Activated CD4-positive, CD25-positive, alpha-beta regulatory T cell (primary cell): Measurements from ENCODE around the gene RAF1.
A peak's percentile ranks its signal among the peaks of the same experiment; 100 is the strongest.
"Not testable (repeated sequence)": the region's sequence is repeated elsewhere in the genome, so short reads cannot be mapped to it uniquely, and the experiment has no call there.

Source experiments
- DNase-seq, 4 experiments: peaks; one replicate each; lab custom pipeline; 2025; lab: John Stamatoyannopoulos, UW

Gene RAF1

DNA sequence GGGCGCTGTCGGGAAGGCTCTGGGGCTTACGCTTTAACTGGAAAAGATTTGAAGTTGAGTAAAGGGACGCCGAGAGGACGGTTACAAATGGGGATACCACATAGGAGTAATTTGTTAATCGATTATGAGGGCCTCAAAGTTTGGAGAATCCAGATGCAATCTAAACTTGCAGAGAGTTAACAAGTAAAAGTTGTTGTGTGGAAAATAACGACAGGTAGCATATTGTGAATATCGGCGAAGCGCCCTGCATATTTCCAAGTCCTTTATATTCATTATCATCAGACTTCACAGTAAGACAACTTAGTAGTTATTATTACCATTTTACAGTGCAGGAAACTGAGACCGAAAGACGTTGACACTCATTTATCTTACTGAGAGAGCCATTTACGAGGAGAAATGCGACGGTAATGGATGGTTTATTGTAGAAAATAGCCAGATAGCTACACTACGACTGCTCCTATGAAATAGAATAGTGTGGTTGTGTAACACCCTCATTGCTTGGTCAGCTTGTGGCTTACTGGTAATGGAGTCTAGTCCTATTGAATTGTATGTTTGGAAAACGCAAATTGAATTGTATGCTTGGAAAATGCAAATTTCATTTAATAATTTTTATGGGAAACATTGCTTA lies 106.3 kb downstream of the RAF1 start:
- no peak for DNase-seq

- peak; percentile 66 to 79 (median 74) for DNase-seq
Measured at GRCh38 chr3:12556690-12557472, 107.0 kb downstream of the RAF1 start, which contains the start of gene MKRN2. Gene MKRN2 (plus strand): TSS chr3:12557087. CDS start chr3:12557151, 64 bp downstream.

DNA sequence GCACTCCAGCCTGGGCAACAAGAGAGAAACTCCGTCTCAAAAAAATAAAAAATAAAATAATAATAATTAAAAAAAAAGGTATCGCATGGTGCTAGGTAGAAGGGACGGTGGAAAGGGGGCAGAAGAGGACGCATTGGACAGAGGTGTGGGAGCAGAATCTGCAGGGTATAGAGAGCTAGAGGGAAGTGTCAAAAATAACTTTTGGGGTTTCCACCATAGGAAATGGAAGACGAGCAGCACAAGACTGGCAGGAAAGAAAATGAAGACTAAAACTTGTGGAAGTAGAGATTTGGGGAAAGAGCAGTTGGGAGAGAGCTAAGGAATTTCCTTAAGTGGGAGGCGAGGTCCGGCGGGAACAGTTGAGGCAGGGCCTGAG lies 107.6 kb downstream of the RAF1 start:
- DNase-seq, result no peak

- DNase-seq, result no peak
Measured at GRCh38 chr3:12553921-12554391, 110.0 kb downstream of the RAF1 start.

DNA sequence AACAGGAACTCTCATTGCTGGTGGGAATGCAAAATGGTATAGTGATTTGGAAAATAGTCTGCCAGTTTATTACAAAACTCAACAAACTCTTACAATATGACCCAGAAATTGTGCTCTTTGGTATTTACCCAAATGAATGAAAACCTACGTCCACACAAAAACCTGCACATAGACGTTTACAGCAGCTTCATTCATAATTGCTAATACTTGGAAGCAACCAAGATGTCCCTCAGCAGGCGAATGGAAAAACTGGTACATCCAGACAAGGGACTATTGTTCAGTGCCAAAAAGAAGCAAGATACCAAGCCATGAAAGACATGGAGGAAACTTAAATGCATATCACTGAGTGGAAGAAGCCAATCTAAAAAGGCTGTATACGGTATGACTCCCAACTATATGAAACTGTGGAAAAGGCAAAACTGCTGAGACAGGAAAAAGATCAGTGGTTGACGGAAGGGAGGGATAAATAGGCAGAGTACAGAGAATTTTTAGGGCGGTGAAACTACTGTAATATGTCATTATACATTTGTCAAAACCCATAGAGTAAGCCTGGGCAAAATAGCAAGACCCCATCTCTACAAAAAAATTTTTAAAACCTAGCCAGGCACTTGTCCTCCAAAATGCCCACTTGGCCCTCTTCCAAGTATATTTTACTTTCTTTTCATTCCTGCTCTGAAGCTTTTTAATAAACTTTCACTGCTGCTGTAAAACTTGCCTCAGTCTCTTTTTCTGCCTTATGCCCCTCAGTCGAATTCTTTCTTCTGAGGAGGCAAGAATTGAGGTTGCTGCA lies 113.8 kb downstream of the RAF1 start:
- no peak for DNase-seq

DNA sequence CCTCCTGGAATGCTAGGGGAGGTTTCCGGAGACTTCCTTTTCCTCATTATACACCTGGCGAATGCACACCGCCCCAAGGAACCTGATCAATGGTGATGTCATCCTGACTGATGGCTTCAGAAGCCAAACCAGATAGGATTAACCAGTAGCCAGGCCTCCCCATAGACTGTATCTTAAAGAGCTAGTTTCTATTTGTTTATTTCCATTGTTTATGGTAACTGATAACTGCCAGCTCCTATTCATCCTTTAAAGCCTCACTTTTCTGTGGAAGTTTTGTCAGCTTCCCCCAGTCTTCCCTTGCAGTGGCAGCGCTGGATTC lies 118.5 kb downstream of the RAF1 start, which contains the start of gene MKRN2OS:
Gene MKRN2OS, minus strand, starts transcription at position 27 of the 319 bp plus-strand sequence. CDS start 35 bp downstream, outside the sequence.
- DNase-seq, result no peak

- no peak for DNase-seq
Measured at GRCh38 chr3:12544652-12545472, 119.1 kb downstream of the RAF1 start.

DNA sequence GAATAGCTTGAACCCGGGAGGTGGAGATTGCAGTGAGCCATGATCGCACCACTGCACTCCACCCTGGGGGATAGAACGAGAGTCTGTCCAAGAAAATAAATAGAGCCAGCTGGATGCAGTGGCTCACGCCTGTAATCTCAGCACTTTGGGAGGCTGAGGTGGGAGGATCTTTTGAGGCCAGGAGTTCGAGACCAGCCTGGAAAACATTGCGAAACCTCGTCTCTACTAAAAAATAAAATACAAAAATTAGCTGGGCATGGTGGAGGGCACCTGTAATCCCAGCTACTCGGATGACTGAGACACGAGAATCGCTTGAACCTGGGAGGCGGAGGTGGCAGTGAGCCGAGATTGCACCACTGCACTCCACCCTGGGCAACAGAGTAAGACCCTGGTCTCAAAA lies 120.4 kb downstream of the RAF1 start:
- DNase-seq, result not testable (repeated sequence)

DNA sequence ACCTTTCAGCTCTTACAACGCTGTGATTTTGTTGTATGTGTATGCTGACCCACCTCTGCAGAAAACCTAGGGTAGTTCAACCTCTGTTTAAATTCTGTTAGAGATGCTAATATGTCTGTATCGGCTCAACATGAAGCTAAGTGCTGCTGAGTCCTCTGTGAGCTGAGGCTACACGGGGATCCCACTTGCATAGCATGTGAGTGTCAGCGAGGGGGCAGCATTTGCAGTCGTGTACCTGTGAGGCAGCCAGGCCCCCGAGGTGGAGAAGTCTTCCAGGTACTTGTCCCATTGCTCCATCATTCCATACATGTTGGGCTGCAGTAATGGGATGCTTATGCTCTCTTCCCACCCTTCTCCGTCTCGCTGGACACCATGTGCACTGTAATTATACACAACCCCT lies 122.3 kb downstream of the RAF1 start:
- DNase-seq, result no peak

DNA sequence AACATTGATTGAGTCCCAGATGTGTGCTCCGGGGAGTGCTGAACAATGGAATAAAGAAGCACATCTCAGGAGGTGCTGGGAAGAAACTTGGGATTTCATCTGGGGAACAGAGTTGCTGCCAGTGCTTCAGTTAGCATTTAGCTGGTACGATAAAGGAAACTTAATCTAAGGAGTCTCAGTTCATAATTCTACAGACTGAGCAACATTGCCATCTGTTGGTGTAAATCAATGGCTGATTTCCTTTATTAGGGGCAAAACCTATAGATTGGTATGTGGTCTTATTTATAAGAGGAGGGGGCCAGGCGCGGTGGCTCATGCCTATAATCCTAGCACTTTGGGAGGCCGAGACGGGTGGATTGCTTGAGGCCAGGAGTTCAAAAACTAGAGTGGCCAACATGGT lies 127.5 kb downstream of the RAF1 start:
- DNase-seq, result no peak
